Measurements from ENCODE around the gene SIPA1L3.

The SIPA1L3 gene

GRCh38 chr19:37948362-37948761, 41.4 kb downstream of the SIPA1L3 start:
- Histone ChIP-seq H3K9me3 (ENCODE audit: control insufficient read depth, insufficient read depth, low read length) (no peaks in the 10 kb centered on the region), H3K4me3 (ENCODE audit: low read depth, low read length) (no peak overlapping the region), H3K9ac (ENCODE audit: low read depth, low read length) (no peak overlapping the region), H3K27ac (ENCODE audit: low read depth, low read length) (no peak overlapping the region), H3K4me1 (ENCODE audit: control insufficient read depth, insufficient read depth, low read length) (peaks cover 5% of the 10 kb centered on the region), H3K27me3 (ENCODE audit: control insufficient read depth, insufficient read depth, low read length) (no peaks in the 10 kb centered on the region), H3K36me3 (ENCODE audit: control insufficient read depth, insufficient read depth, low read length) (no peaks in the 10 kb centered on the region)

- H3K4me3 ChIP-seq (ENCODE audit: low read depth, low read length) = no peak overlapping the region
- H3K36me3 ChIP-seq (ENCODE audit: control insufficient read depth, insufficient read depth, low read length) = no peaks in the 10 kb centered on the region
- H3K9ac ChIP-seq (ENCODE audit: low read depth, low read length) = no peak overlapping the region
- no peak overlapping the region for H3K27ac ChIP-seq (ENCODE audit: low read depth, low read length)
- H3K4me1 ChIP-seq (ENCODE audit: control insufficient read depth, insufficient read depth, low read length) = peaks cover 18% of the 10 kb centered on the region
- H3K9me3 ChIP-seq (ENCODE audit: control insufficient read depth, insufficient read depth, low read length) = no peaks in the 10 kb centered on the region
- H3K27me3 ChIP-seq (ENCODE audit: control insufficient read depth, insufficient read depth, low read length) = no peaks in the 10 kb centered on the region
Measured at GRCh38 chr19:37950471-37951175, 43.6 kb downstream of the SIPA1L3 start.

GRCh38 chr19:37951816-37952210, 44.8 kb downstream of the SIPA1L3 start:
- no peak overlapping the region for H3K9ac ChIP-seq (ENCODE audit: low read depth, low read length)
- no peak overlapping the region for H3K27ac ChIP-seq (ENCODE audit: low read depth, low read length)
- H3K9me3 ChIP-seq (ENCODE audit: control insufficient read depth, insufficient read depth, low read length) = no peaks in the 10 kb centered on the region
- no peaks in the 10 kb centered on the region for H3K36me3 ChIP-seq (ENCODE audit: control insufficient read depth, insufficient read depth, low read length)
- no peaks in the 10 kb centered on the region for H3K27me3 ChIP-seq (ENCODE audit: control insufficient read depth, insufficient read depth, low read length)
- H3K4me3 ChIP-seq (ENCODE audit: low read depth, low read length) = no peak overlapping the region
- H3K4me1 ChIP-seq (ENCODE audit: control insufficient read depth, insufficient read depth, low read length) = peaks cover 18% of the 10 kb centered on the region

- Histone ChIP-seq H3K9me3 (ENCODE audit: control insufficient read depth, insufficient read depth, low read length) (peaks cover 2% of the 10 kb centered on the region; the same call in 1 of the 2 replicates), H3K27ac (ENCODE audit: low read depth, low read length) (peak overlapping the region; percentile 73), H3K4me1 (ENCODE audit: control insufficient read depth, insufficient read depth, low read length) (peaks cover 18% of the 10 kb centered on the region), H3K4me3 (ENCODE audit: low read depth, low read length) (no peak overlapping the region), H3K36me3 (ENCODE audit: control insufficient read depth, insufficient read depth, low read length) (no peaks in the 10 kb centered on the region), H3K9ac (ENCODE audit: low read depth, low read length) (peak overlapping the region; percentile 2; the same call in 1 of the 2 replicates), H3K27me3 (ENCODE audit: control insufficient read depth, insufficient read depth, low read length) (no peaks in the 10 kb centered on the region)
Measured at GRCh38 chr19:37953171-37953917, 46.3 kb downstream of the SIPA1L3 start.

GRCh38 chr19:37953918-37954303, 46.9 kb downstream of the SIPA1L3 start:
- Histone ChIP-seq H3K9ac (ENCODE audit: low read depth, low read length) (no peak overlapping the region), H3K4me1 (ENCODE audit: control insufficient read depth, insufficient read depth, low read length) (peaks cover 18% of the 10 kb centered on the region), H3K27ac (ENCODE audit: low read depth, low read length) (peak overlapping the region; percentile 73)

GRCh38 chr19:37954421-37954874, 47.4 kb downstream of the SIPA1L3 start:
- H3K27me3 ChIP-seq (ENCODE audit: control insufficient read depth, insufficient read depth, low read length) = no peaks in the 10 kb centered on the region
- H3K9ac ChIP-seq (ENCODE audit: low read depth, low read length) = no peak overlapping the region; the same call in 1 of the 2 replicates
- peaks cover 2% of the 10 kb centered on the region; the same call in 1 of the 2 replicates for H3K9me3 ChIP-seq (ENCODE audit: control insufficient read depth, insufficient read depth, low read length)
- no peaks in the 10 kb centered on the region for H3K36me3 ChIP-seq (ENCODE audit: control insufficient read depth, insufficient read depth, low read length)
- peak overlapping the region; percentile 73 for H3K27ac ChIP-seq (ENCODE audit: low read depth, low read length)
- H3K4me1 ChIP-seq (ENCODE audit: control insufficient read depth, insufficient read depth, low read length) = peaks cover 18% of the 10 kb centered on the region
- H3K4me3 ChIP-seq (ENCODE audit: low read depth, low read length) = no peak overlapping the region

More at GRCh38 chr19:37953918-37954303, 46.9 kb downstream of the SIPA1L3 start:
- H3K36me3 ChIP-seq (ENCODE audit: control insufficient read depth, insufficient read depth, low read length) = no peaks in the 10 kb centered on the region
- no peaks in the 10 kb centered on the region for H3K27me3 ChIP-seq (ENCODE audit: control insufficient read depth, insufficient read depth, low read length)
- H3K4me3 ChIP-seq (ENCODE audit: low read depth, low read length) = no peak overlapping the region
- peaks cover 2% of the 10 kb centered on the region; the same call in 1 of the 2 replicates for H3K9me3 ChIP-seq (ENCODE audit: control insufficient read depth, insufficient read depth, low read length)

GRCh38 chr19:37955986-37956385, 49.0 kb downstream of the SIPA1L3 start:
- Histone ChIP-seq H3K36me3 (ENCODE audit: control insufficient read depth, insufficient read depth, low read length) (no peaks in the 10 kb centered on the region), H3K9ac (ENCODE audit: low read depth, low read length) (no peak overlapping the region), H3K4me1 (ENCODE audit: control insufficient read depth, insufficient read depth, low read length) (peaks cover 18% of the 10 kb centered on the region), H3K27ac (ENCODE audit: low read depth, low read length) (no peak overlapping the region), H3K27me3 (ENCODE audit: control insufficient read depth, insufficient read depth, low read length) (no peaks in the 10 kb centered on the region), H3K4me3 (ENCODE audit: low read depth, low read length) (no peak overlapping the region), H3K9me3 (ENCODE audit: control insufficient read depth, insufficient read depth, low read length) (peaks cover 2% of the 10 kb centered on the region; the same call in 1 of the 2 replicates)

- Histone ChIP-seq H3K4me3 (ENCODE audit: low read depth, low read length) (no peak overlapping the region), H3K27ac (ENCODE audit: low read depth, low read length) (no peak overlapping the region), H3K9me3 (ENCODE audit: control insufficient read depth, insufficient read depth, low read length) (peaks cover 2% of the 10 kb centered on the region; the same call in 1 of the 2 replicates), H3K4me1 (ENCODE audit: control insufficient read depth, insufficient read depth, low read length) (peaks cover 18% of the 10 kb centered on the region), H3K27me3 (ENCODE audit: control insufficient read depth, insufficient read depth, low read length) (no peaks in the 10 kb centered on the region), H3K36me3 (ENCODE audit: control insufficient read depth, insufficient read depth, low read length) (no peaks in the 10 kb centered on the region), H3K9ac (ENCODE audit: low read depth, low read length) (no peak overlapping the region)
Measured at GRCh38 chr19:37957176-37957575, 50.2 kb downstream of the SIPA1L3 start.

- Histone ChIP-seq H3K27ac (ENCODE audit: low read depth, low read length) (no peak overlapping the region), H3K9me3 (ENCODE audit: control insufficient read depth, insufficient read depth, low read length) (peaks cover 2% of the 10 kb centered on the region; the same call in 1 of the 2 replicates), H3K4me3 (ENCODE audit: low read depth, low read length) (no peak overlapping the region), H3K27me3 (ENCODE audit: control insufficient read depth, insufficient read depth, low read length) (no peaks in the 10 kb centered on the region), H3K4me1 (ENCODE audit: control insufficient read depth, insufficient read depth, low read length) (peaks cover under 1% of the 10 kb centered on the region), H3K36me3 (ENCODE audit: control insufficient read depth, insufficient read depth, low read length) (no peaks in the 10 kb centered on the region), H3K9ac (ENCODE audit: low read depth, low read length) (no peak overlapping the region)
Measured at GRCh38 chr19:37959665-37960114, 52.7 kb downstream of the SIPA1L3 start.

- H3K4me3 ChIP-seq (ENCODE audit: low read depth, low read length) = no peak overlapping the region
Measured at GRCh38 chr19:37961198-37961597, 54.2 kb downstream of the SIPA1L3 start.

More at GRCh38 chr19:37961198-37961597, 54.2 kb downstream of the SIPA1L3 start:
- no peak overlapping the region for H3K9ac ChIP-seq (ENCODE audit: low read depth, low read length)
- no peak overlapping the region for H3K27ac ChIP-seq (ENCODE audit: low read depth, low read length)
- H3K4me1 ChIP-seq (ENCODE audit: control insufficient read depth, insufficient read depth, low read length) = peaks cover 2% of the 10 kb centered on the region; the same call in 1 of the 2 replicates
- peaks cover 2% of the 10 kb centered on the region; the same call in 1 of the 2 replicates for H3K9me3 ChIP-seq (ENCODE audit: control insufficient read depth, insufficient read depth, low read length)
- H3K27me3 ChIP-seq (ENCODE audit: control insufficient read depth, insufficient read depth, low read length) = no peaks in the 10 kb centered on the region
- no peaks in the 10 kb centered on the region for H3K36me3 ChIP-seq (ENCODE audit: control insufficient read depth, insufficient read depth, low read length)
